GM12872 (cell line): Measurements from ENCODE around the gene LRIT1.

ENCODE experiments used
- CTCF ChIP-seq: IDR thresholded peaks from 3 replicates; pipeline ENCODE4 v1.5.1; 2011; ENCODE audit warnings: low read depth, mild to moderate bottlenecking, low read length, moderate library complexity; ENCODE audit not compliant: insufficient read depth

Gene LRIT1

GRCh38 chr10:84201682-84202081 is 39.7 kb downstream of the LRIT1 start:
- no peak for TF ChIP-seq CTCF

DNA sequence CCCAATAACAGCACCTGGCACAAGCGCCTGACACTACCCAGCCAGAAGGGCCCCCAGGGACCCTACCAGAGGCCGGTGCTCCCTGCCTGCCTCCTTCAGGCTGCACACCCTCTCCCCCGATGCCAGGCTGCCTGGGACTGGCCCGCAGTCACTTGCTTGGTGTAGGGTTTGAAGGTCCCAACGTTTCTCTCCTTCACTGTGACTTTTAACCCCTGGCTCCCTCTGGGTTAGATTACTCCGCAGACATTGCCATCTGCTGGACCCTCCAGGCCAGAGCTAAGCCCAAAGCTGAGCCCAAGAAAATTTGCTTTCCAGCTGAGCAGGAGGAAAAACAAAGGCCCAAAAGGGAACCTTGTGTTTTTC is 40.1 kb downstream of the LRIT1 start:
- peak; percentile 30; the same call in 1 of the 3 replicates for TF ChIP-seq CTCF

DNA sequence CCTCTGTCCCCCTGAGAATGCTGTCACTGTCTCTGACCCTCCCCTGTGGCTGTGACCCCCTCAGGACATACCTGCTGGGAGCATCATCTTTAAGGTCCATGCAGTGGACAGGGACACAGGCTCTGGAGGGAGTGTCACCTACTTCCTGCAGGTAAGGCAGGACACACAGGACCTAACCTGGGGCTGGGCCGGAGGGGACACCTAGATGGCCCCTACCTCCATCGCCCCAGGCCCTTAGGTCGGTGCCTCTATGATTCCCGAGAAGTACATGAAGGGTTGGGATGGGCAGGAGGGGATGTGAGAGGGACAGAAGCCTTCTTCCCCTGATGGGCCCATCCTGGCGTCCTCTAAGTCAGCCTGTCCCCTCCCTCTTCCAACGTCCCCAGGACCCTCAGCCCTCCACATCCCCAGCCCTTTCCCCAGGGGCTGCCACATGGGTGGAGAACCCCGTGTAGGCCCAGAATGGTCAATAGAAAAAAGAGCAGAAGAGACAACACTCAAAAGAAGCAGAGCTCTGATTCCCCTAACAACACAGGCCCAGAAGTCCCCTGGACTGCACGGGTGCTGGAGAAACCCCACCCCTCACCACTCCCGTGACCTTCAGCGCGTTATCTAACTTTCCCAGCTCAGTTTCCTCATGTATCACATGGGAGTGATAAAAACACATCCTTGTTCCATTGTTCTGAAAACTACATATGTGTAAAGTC is 40.7 kb downstream of the LRIT1 start:
- no peak for TF ChIP-seq CTCF

DNA sequence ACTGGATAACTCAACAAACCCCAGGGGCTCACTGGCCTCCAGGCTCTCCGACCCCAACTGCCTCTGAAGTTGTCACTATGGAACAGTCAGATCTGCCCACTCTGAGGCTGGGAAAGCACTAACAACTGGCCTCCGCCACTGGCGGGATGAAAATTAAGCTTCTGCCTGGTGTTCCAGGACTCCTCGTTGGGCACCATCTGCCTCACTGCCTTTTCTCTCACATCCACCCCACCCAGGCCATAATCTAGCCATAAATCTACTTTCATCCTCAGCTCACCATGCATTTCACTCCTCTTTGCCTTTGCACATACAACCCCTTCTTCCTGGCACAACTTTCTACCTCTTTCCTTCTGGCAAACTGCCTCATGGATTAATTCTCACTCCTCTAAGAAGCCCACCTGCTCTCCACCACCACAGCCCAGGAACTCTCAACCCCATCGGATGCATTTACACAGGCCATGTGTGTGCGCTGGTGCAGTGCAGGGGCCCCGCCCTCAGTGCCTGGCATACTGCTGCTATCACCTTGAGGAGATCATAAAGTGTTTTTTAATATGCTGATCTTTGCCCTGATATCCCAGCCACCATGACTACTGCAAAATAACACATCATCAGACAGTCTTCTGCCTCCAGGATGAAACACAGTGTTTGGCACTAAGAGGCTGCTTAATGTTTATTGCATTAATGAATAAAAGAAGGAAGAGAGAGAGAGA is 43.0 kb downstream of the LRIT1 start:
- TF ChIP-seq CTCF = no peak

GRCh38 chr10:84197643-84198042 is 43.7 kb downstream of the LRIT1 start:
- no peak for TF ChIP-seq CTCF

DNA sequence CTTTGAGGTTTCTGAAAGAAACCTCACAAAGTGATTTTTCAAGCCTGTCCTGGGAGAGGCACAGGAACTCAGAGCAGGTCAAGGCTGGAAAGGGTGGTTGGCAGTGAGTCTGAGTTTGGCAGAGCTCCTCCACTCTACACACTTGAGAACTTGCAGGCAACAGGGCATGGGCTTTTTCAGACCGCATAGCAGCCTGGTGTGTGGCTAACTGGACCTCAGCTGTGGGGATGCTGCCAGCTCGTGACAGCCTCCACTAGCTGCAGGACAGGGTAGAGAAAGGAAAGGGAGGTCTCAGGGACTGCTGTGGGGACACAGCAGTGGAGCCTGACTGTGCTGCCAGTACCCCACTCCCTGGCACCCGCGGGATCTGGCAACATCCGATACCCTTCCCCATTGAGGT is 44.4 kb downstream of the LRIT1 start:
- TF ChIP-seq CTCF = no peak

- TF ChIP-seq CTCF = no peak
These were observed 45.3 kb downstream of the LRIT1 start for GRCh38 chr10:84196083-84196482.
